MM.1S (cell line): ENCODE data around the gene NOL4L.

Experiments
- DNase-seq: peaks from one replicate; pipeline ENCODE4 v3.0.0-alpha.2; 2015
- H2AFZ ChIP-seq: fragments of 300-600 bp; sonication (generic); 2 replicates; pipeline ENCODE4 v1.6.0; 2016; ENCODE audit warnings: antibody characterized with exemption, low read length
- H3F3A ChIP-seq: fragments of 300-600 bp; sonication (generic); 2 replicates; pipeline ENCODE4 v1.6.1; 2016; ENCODE audit warnings: mild to moderate bottlenecking, antibody characterized with exemption, low read length, moderate library complexity, mixed read lengths; ENCODE audit not compliant: insufficient read depth
- H3K27ac ChIP-seq: fragments of 300-600 bp; sonication (generic); 2 replicates; pipeline ENCODE4 v1.5.1; 2016; ENCODE audit warnings: mild to moderate bottlenecking, low read length
- H3K27me3 ChIP-seq: fragments of 300-600 bp; sonication (generic); replicated peaks from 2 replicates; pipeline ENCODE4 v1.6.0; 2016; ENCODE audit warnings: low read length; ENCODE audit not compliant: insufficient read depth
- H3K36me3 ChIP-seq: fragments of 300-600 bp; sonication (generic); replicated peaks from 2 replicates; pipeline ENCODE4 v1.6.1; 2016; ENCODE audit warnings: mild to moderate bottlenecking, low read length, mixed read lengths; ENCODE audit not compliant: insufficient read depth
- H3K4me1 ChIP-seq: fragments of 300-600 bp; sonication (generic); 2 replicates; pipeline ENCODE4 v1.6.1; 2016; ENCODE audit warnings: low read length, mixed read lengths
- H3K4me2 ChIP-seq: fragments of 300-600 bp; sonication (generic); 2 replicates; pipeline ENCODE4 v1.6.0; 2016; ENCODE audit warnings: low read depth, low read length
- H3K4me3 ChIP-seq: fragments of 300-600 bp; sonication (generic); 2 replicates; pipeline ENCODE4 v1.5.1; 2016; ENCODE audit warnings: low read length, mixed read lengths
- H3K79me2 ChIP-seq: fragments of 300-600 bp; sonication (generic); 2 replicates; pipeline ENCODE4 v1.6.1; 2016; ENCODE audit warnings: mixed run types, low read length, mixed read lengths
- H3K9ac ChIP-seq: fragments of 300-600 bp; sonication (generic); 2 replicates; pipeline ENCODE4 v1.6.1; 2016; ENCODE audit warnings: low read length, mixed read lengths
- H3K9me2 ChIP-seq: fragments of 300-600 bp; sonication (generic); replicated peaks from 2 replicates; pipeline ENCODE4 v1.6.1; 2016; ENCODE audit warnings: mild to moderate bottlenecking, low read length, mixed read lengths; ENCODE audit not compliant: insufficient read depth
- H3K9me3 ChIP-seq: fragments of 300-600 bp; sonication (generic); replicated peaks from 2 replicates; pipeline ENCODE4 v1.6.1; 2016; ENCODE audit warnings: mild to moderate bottlenecking, low read length, mixed read lengths; ENCODE audit not compliant: insufficient read depth
- H4K20me1 ChIP-seq: fragments of 300-600 bp; sonication (generic); 2 replicates; pipeline ENCODE4 v1.6.1; 2016; ENCODE audit warnings: mild to moderate bottlenecking, low read length, moderate library complexity, mixed read lengths; ENCODE audit not compliant: insufficient read depth
- CTCF ChIP-seq: fragments of 300-600 bp; sonication (generic); IDR thresholded peaks from 2 replicates; pipeline ENCODE4 v1.5.1; 2016; ENCODE audit warnings: antibody characterized with exemption, low read length, mixed read lengths
- EZH2 ChIP-seq: fragments of 300-600 bp; sonication (generic); optimal IDR thresholded peaks from 2 replicates; pipeline ENCODE3; 2017; ENCODE audit warnings: low read depth, mild to moderate bottlenecking, antibody characterized with exemption, low read length, mixed read lengths
- EZH2phosphoT487 ChIP-seq: fragments of 300-600 bp; sonication (generic); IDR thresholded peaks from 2 replicates; pipeline ENCODE4 v1.6.1; 2018; ENCODE audit warnings: antibody characterized with exemption, low read length

The NOL4L gene

GRCh38 chr20:32612351-32613191 lies 27.4 kb upstream of the NOL4L start:
- TF ChIP-seq EZH2phosphoT487 = no peak
- TF ChIP-seq EZH2 = no peak
- TF ChIP-seq CTCF = no peak
- H3K9me2 ChIP-seq = no peaks in the 10 kb centered on the region
- no peak for DNase-seq
- no peaks in the 10 kb centered on the region for H4K20me1 ChIP-seq
- no peaks in the 10 kb centered on the region for H3K79me2 ChIP-seq
- H3K4me2 ChIP-seq = no peak overlapping the region
- H3K4me1 ChIP-seq = no peaks in the 10 kb centered on the region
- H3K27ac ChIP-seq = no peak overlapping the region
- no peaks in the 10 kb centered on the region for H3K36me3 ChIP-seq
- no peaks in the 10 kb centered on the region for H3K27me3 ChIP-seq
- H2AFZ ChIP-seq = no peak overlapping the region
- no peak overlapping the region for H3K4me3 ChIP-seq
- H3K9ac ChIP-seq = no peak overlapping the region
- H3K9me3 ChIP-seq = no peaks in the 10 kb centered on the region
- H3F3A ChIP-seq = no peaks in the 10 kb centered on the region

- H3K4me2 ChIP-seq = no peak overlapping the region
- H3K9me2 ChIP-seq = no peaks in the 10 kb centered on the region
- H3K27me3 ChIP-seq = 0 out of 2 replicates have a peak, but pooled peaks cover 2% of the 10 kb centered on the region
- TF ChIP-seq CTCF = no peak
- TF ChIP-seq EZH2phosphoT487 = no peak
- TF ChIP-seq EZH2 = no peak
- H4K20me1 ChIP-seq = no peaks in the 10 kb centered on the region
- no peak overlapping the region for H3K4me3 ChIP-seq
- H3K9me3 ChIP-seq = no peaks in the 10 kb centered on the region
- no peak overlapping the region for H3K9ac ChIP-seq
- no peaks in the 10 kb centered on the region for H3F3A ChIP-seq
- no peaks in the 10 kb centered on the region for H3K4me1 ChIP-seq
- no peak overlapping the region for H2AFZ ChIP-seq
- H3K36me3 ChIP-seq = no peaks in the 10 kb centered on the region
- no peak overlapping the region for H3K27ac ChIP-seq
- H3K79me2 ChIP-seq = no peaks in the 10 kb centered on the region
- DNase-seq = no peak
Measured at GRCh38 chr20:32611868-32612267, 26.7 kb upstream of the NOL4L start.

- no peak for DNase-seq
- Histone ChIP-seq H3K4me2 (no peak overlapping the region), H3K9me2 (no peaks in the 10 kb centered on the region), H3K9ac (no peak overlapping the region), H3K27ac (no peak overlapping the region), H3K4me1 (no peaks in the 10 kb centered on the region), H2AFZ (no peak overlapping the region), H3K9me3 (no peaks in the 10 kb centered on the region), H3F3A (no peaks in the 10 kb centered on the region), H4K20me1 (no peaks in the 10 kb centered on the region), H3K79me2 (no peaks in the 10 kb centered on the region), H3K36me3 (no peaks in the 10 kb centered on the region), H3K4me3 (no peak overlapping the region), H3K27me3 (0 out of 2 replicates have a peak, but pooled peaks cover 7% of the 10 kb centered on the region)
- TF ChIP-seq EZH2 (no peak), EZH2phosphoT487 (no peak), CTCF (no peak)
Measured at GRCh38 chr20:32611286-32611685, 26.2 kb upstream of the NOL4L start.
